ENCODE data around the gene CFAP97D2. TPM values are rescaled to one million over a fixed set of nuclear protein-coding genes. Genes with fewer than 3 reads are reported as not detected.

Gene CFAP97D2
- total and polyA plus RNA-seq, 4 donors, result 1.3 to 3.7 (median 1.5) TPM

DNA sequence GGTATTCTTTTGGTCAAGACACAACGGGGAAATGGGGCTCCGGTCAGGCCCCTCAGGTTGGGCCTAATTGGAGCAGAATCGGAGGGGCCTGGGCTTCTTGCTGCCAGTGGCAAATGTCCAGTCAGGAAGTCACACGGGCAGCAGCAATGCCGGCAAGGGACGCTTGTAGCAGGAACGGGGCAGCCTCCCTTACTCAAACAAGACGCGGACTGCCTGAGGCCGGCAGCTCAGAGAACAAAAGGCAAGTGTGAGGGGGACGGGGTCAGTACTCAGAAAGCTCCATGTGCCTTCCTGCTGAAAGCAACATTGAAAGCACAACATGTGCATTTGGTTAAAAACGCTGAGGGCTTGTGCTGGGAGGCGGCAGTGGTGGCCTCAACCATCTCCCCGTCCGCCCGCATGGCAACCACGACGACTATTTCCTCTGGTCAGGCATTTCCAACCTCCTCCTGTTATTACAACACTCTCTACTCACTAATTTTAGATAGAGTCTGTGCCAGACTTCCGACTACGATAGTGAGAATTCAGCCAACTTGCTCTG, 26.2 kb upstream of the CFAP97D2 start:
- TF ChIP-seq, protein P1, sequence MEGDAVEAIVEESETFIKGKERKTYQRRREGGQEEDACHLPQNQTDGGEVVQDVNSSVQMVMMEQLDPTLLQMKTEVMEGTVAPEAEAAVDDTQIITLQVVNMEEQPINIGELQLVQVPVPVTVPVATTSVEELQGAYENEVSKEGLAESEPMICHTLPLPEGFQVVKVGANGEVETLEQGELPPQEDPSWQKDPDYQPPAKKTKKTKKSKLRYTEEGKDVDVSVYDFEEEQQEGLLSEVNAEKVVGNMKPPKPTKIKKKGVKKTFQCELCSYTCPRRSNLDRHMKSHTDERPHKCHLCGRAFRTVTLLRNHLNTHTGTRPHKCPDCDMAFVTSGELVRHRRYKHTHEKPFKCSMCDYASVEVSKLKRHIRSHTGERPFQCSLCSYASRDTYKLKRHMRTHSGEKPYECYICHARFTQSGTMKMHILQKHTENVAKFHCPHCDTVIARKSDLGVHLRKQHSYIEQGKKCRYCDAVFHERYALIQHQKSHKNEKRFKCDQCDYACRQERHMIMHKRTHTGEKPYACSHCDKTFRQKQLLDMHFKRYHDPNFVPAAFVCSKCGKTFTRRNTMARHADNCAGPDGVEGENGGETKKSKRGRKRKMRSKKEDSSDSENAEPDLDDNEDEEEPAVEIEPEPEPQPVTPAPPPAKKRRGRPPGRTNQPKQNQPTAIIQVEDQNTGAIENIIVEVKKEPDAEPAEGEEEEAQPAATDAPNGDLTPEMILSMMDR (IDR thresholded peaks at IDR 0.05; ENCODE audit: control extremely low read depth, extremely low read depth), result no peak
- DNase-seq, result peak in 2 of 3 donors; percentile 23 to 55
- no peaks in the 10 kb centered on the region for H3K27me3 ChIP-seq (ENCODE audit: control insufficient read depth in 3 of 3, insufficient read depth in 3 of 3, low read length in 2 of 3)

DNA sequence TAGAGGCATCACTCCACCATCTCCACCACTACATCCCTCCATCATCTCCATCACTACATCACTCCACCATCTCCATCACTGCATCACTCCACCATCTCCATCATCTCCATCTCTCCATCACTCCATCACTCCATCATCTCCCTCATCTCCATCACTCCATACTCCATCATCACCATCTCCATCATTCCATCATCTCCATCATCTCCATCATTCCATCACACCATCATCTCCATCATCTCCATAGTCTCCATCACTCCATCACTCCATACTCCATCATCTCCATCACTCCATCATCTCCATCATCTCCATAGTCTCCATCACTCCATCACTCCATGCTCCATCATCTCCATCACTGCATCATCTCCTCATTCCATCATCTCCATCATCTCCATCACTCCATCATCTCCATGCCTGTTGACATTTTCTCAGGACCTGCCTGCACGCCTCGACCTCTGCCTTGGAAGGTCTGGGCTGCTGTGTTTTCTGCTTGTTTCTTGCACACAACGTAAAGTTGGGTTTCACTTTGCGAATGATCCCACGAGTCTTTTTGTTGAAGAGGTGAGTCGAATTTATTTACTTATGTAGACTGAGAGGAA, 25.5 kb upstream of the CFAP97D2 start:
- ATAC-seq (ENCODE audit: insufficient read depth, low FRiP score), result no peak

More for the DNA sequence above, 26.2 kb upstream of the CFAP97D2 start:
- Histone ChIP-seq H3K4me1 (ENCODE audit: control insufficient read depth in 5 of 5, insufficient read depth in 5 of 5, low read length in 5 of 5) (peaks cover 0 to 5% (median 0%) of the 10 kb centered on the region in 5 donors), H3K9ac (ENCODE audit: insufficient read depth in 1 of 2, low read length in 2 of 2) (no peak overlapping the region), H3K4me3 (no peak overlapping the region), H3K9me3 (ENCODE audit: control insufficient read depth in 4 of 4, insufficient read depth in 3 of 4, low read length in 3 of 4) (peaks cover 0 to 2% (median 0%) of the 10 kb centered on the region in 4 donors), H3K27ac (ENCODE audit: low read depth in 1 of 2, low read length in 1 of 2) (no peak overlapping the region), H3K36me3 (ENCODE audit: control insufficient read depth in 4 of 4, insufficient read depth in 4 of 4, low read length in 4 of 4) (no peaks in the 10 kb centered on the region)
- no peak for ATAC-seq (ENCODE audit: insufficient read depth, low FRiP score)
- WGBS, 2 donors, result 46 to 50% methylated on average over 20 of the region's 20 CpGs

DNA sequence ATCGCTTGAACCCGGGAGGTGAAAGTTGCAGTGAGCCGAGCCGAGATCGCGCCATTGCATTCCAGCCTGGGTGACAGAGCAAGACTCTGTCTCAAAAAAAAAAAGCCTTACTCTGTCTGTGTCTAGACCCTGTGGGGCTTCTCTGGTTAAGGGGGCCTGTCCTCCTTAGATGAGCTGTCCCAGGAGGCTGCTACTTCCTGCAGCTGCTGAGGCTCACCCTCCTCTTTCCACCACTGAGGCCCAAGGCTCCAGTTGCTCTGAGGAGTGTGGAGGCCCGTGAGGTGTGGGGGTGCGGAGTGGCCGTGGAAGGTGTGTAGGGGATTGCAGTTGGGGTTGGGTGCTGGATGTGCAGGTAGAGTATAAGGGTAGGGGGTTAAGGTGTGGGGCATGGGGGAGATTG, 24.6 kb upstream of the CFAP97D2 start:
- DNase-seq (no peak), ATAC-seq (ENCODE audit: insufficient read depth, low FRiP score) (no peak)
- TF ChIP-seq, protein P1 (IDR thresholded peaks at IDR 0.05; ENCODE audit: control extremely low read depth, extremely low read depth), result no peak
- H3K9me3 ChIP-seq (ENCODE audit: control insufficient read depth in 4 of 4, insufficient read depth in 3 of 4, low read length in 3 of 4), result peaks cover 0 to 2% (median 0%) of the 10 kb centered on the region in 4 donors
- no peak overlapping the region for H3K27ac ChIP-seq (ENCODE audit: low read depth in 1 of 2, low read length in 1 of 2)
- H3K27me3 ChIP-seq (ENCODE audit: control insufficient read depth in 3 of 3, insufficient read depth in 3 of 3, low read length in 2 of 3), result no peaks in the 10 kb centered on the region
- no peak overlapping the region for H3K9ac ChIP-seq (ENCODE audit: insufficient read depth in 1 of 2, low read length in 2 of 2)
- no peaks in the 10 kb centered on the region for H3K36me3 ChIP-seq (ENCODE audit: control insufficient read depth in 4 of 4, insufficient read depth in 4 of 4, low read length in 4 of 4)
- WGBS, 2 donors, result 78 to 93% methylated on average over 9 of the region's 9 CpGs
- H3K4me3 ChIP-seq, result no peak overlapping the region
- peaks cover 0 to 5% (median 0%) of the 10 kb centered on the region in 5 donors for H3K4me1 ChIP-seq (ENCODE audit: control insufficient read depth in 5 of 5, insufficient read depth in 5 of 5, low read length in 5 of 5)

More for the DNA sequence above, 25.5 kb upstream of the CFAP97D2 start:
- H3K9me3 ChIP-seq (ENCODE audit: control insufficient read depth in 4 of 4, insufficient read depth in 3 of 4, low read length in 3 of 4), result peaks cover 0 to 2% (median 0%) of the 10 kb centered on the region in 4 donors
- no peak overlapping the region for H3K4me3 ChIP-seq
- TF ChIP-seq, protein P1 (IDR thresholded peaks at IDR 0.05; ENCODE audit: control extremely low read depth, extremely low read depth), result no peak
- peaks cover 0 to 5% (median 0%) of the 10 kb centered on the region in 5 donors for H3K4me1 ChIP-seq (ENCODE audit: control insufficient read depth in 5 of 5, insufficient read depth in 5 of 5, low read length in 5 of 5)
- no peak overlapping the region for H3K27ac ChIP-seq (ENCODE audit: low read depth in 1 of 2, low read length in 1 of 2)
- no peak for DNase-seq
- no peaks in the 10 kb centered on the region for H3K27me3 ChIP-seq (ENCODE audit: control insufficient read depth in 3 of 3, insufficient read depth in 3 of 3, low read length in 2 of 3)
- no peaks in the 10 kb centered on the region for H3K36me3 ChIP-seq (ENCODE audit: control insufficient read depth in 4 of 4, insufficient read depth in 4 of 4, low read length in 4 of 4)
- WGBS, 2 donors, result 93 to 94% methylated on average over 6 of the region's 6 CpGs
- H3K9ac ChIP-seq (ENCODE audit: insufficient read depth in 1 of 2, low read length in 2 of 2), result no peak overlapping the region

Data from lung (tissue), 12 donors.